HepG2 (cell line): ENCODE data around the gene SERINC5. TPM values are rescaled to one million over a fixed set of nuclear protein-coding genes. Genes with fewer than 3 reads are reported as not detected.

Source experiments
- ATAC-seq: fragments of 200-7000 bp; cut with Tn5 transposase; 3 replicates; pipeline ENCODE4 v1.9.1; 2020; ENCODE audit warnings: mild to moderate bottlenecking, moderate library complexity
- BruUV-seq: library from RNA; stranded (reverse); fragments of 400-500 nt; replicated peaks from 2 replicates; lab custom pipeline; 2021; lab: Mats Ljungman, UMichigan
- CTCF ChIA-PET: fragments of 300-600 bp; formaldehyde crosslinking; extraction: SDS; loops from one replicate; lab custom pipeline; 2021; ENCODE audit warnings: low total read pairs, inconsistent platforms, low intra/inter-chr PET ratio; lab: Yijun Ruan, JAX
- POLR2A ChIA-PET: fragments of 350-600 bp; sonication (Branson Sonifier 250); formaldehyde crosslinking; loops from one replicate; lab custom pipeline; 2020; ENCODE audit warnings: antibody characterized with exemption, inconsistent platforms; lab: Yijun Ruan, JAX
- DNase-seq: peaks from one replicate; pipeline ENCODE4 v3.0.0-alpha.2; 2015; ENCODE audit warnings: low spot score
- FAIRE-seq: peaks from 3 replicates; lab custom pipeline; 2011; peaks lifted over from hg19 to GRCh38; lab: Jason Lieb, UNC
- H2AFZ ChIP-seq: one replicate; pipeline ENCODE4 v1.6.1; 2011; ENCODE audit warnings: low read length, inconsistent platforms
- H3K27ac ChIP-seq: fragments of 300-600 bp; 3 replicates; pipeline ENCODE4 v1.8.0; 2011; ENCODE audit warnings: mixed run types, mild to moderate bottlenecking, mixed read lengths, low read length, inconsistent platforms; ENCODE audit not compliant: insufficient read depth; ENCODE audit errors: extremely low read length
- H3K27me3 ChIP-seq, 2 experiments: fragments of 200-600 bp in 1 of 2; 2 replicates in 1 of 2; 3 replicates in 1 of 2; pipeline versions ENCODE4 v1.6.0 to v1.8.0; 2011; ENCODE audit warnings: low read length in 2 of 2, mild to moderate bottlenecking in 2 of 2, moderate library complexity in 2 of 2, inconsistent platforms in 1 of 2; ENCODE audit not compliant: insufficient read depth in 2 of 2, control insufficient read depth in 1 of 2
- H3K36me3 ChIP-seq, 2 experiments: fragments of 200-600 bp in 1 of 2; replicated peaks in 1 of 2; 2 replicates in 1 of 2; 3 replicates in 1 of 2; pipeline versions ENCODE4 v1.5.1 to v1.8.0; 2011; ENCODE audit warnings: low read length in 2 of 2, inconsistent platforms in 1 of 2; ENCODE audit not compliant: insufficient read depth in 2 of 2, control insufficient read depth in 1 of 2
- H3K4me1 ChIP-seq: 2 replicates; pipeline ENCODE4 v1.5.1; 2012; ENCODE audit warnings: low read length, inconsistent platforms; ENCODE audit not compliant: insufficient read depth
- H3K4me2 ChIP-seq: 2 replicates; pipeline ENCODE4 v1.6.0; 2011; ENCODE audit warnings: low read depth, low read length, inconsistent platforms
- H3K4me3 ChIP-seq, 3 experiments: fragments of 200-600 bp in 1 of 3; sonication (generic), shearing (Covaris generic) in 1 of 3; replicated peaks in 1 of 3; 2 replicates each; pipeline ENCODE4 v1.5.1; 2011 to 2016; ENCODE audit warnings: low read length in 3 of 3, inconsistent platforms in 2 of 3, low read depth in 2 of 3, mild to moderate bottlenecking in 2 of 3, control low read depth in 1 of 3, mixed read lengths in 1 of 3; ENCODE audit not compliant: insufficient read depth in 1 of 3
- H3K79me2 ChIP-seq: one replicate; pipeline ENCODE4 v1.6.1; 2011; ENCODE audit warnings: low read length, inconsistent platforms; ENCODE audit not compliant: insufficient read depth
- H3K9ac ChIP-seq: 2 replicates; pipeline ENCODE4 v1.6.0; 2011; ENCODE audit warnings: mild to moderate bottlenecking, low read depth, low read length, inconsistent platforms; ENCODE audit not compliant: insufficient read depth
- H3K9me3 ChIP-seq: 2 replicates; pipeline ENCODE4 v1.5.1; 2012; ENCODE audit warnings: mild to moderate bottlenecking, low read length
- H4K20me1 ChIP-seq: 2 replicates; pipeline ENCODE4 v1.6.0; 2011; ENCODE audit warnings: inconsistent platforms, mild to moderate bottlenecking, low read length, moderate library complexity; ENCODE audit not compliant: insufficient read depth
- BORCS8-MEF2B ChIP-seq: sonication (generic); formaldehyde crosslinking; IDR thresholded peaks from 2 replicates; pipeline ENCODE4 v1.8.0; 2022; ENCODE audit warnings: mild to moderate bottlenecking, missing genetic modification reagents
- EEA1 ChIP-seq: sonication (generic); formaldehyde crosslinking; IDR thresholded peaks from 2 replicates; pipeline ENCODE4 v1.5.1; 2020; ENCODE audit warnings: mild to moderate bottlenecking, missing genetic modification reagents, borderline replicate concordance
- ELF4 ChIP-seq: sonication (generic); formaldehyde crosslinking; IDR thresholded peaks from 2 replicates; pipeline ENCODE4 v1.5.0; 2020; ENCODE audit warnings: missing genetic modification reagents, mild to moderate bottlenecking, moderate library complexity, borderline replicate concordance
- GABPB1 ChIP-seq: IDR thresholded peaks from 2 replicates; pipeline ENCODE4 v1.6.1; 2016; ENCODE audit warnings: mild to moderate bottlenecking, missing genetic modification reagents, moderate library complexity, missing compliant biosample characterization
- KDM6A ChIP-seq: IDR thresholded peaks from 2 replicates; pipeline ENCODE4 v1.6.1; 2016; ENCODE audit warnings: low read depth
- MEIS1 ChIP-seq: sonication (generic); formaldehyde crosslinking; IDR thresholded peaks from 2 replicates; pipeline ENCODE4 v1.9.0; 2021; ENCODE audit warnings: mild to moderate bottlenecking, missing genetic modification reagents, moderate library complexity, borderline replicate concordance
- NR1H2 ChIP-seq: sonication (generic); formaldehyde crosslinking; IDR thresholded peaks from 2 replicates; pipeline ENCODE4 v1.8.1; 2022; ENCODE audit warnings: low read depth, missing genetic modification reagents, borderline replicate concordance
- RARA ChIP-seq: IDR thresholded peaks from 2 replicates; pipeline ENCODE4 v1.6.1; 2016; ENCODE audit warnings: missing genetic modification reagents, missing compliant biosample characterization
- SP140L ChIP-seq: sonication (generic); formaldehyde crosslinking; IDR thresholded peaks from 2 replicates; pipeline ENCODE4 v1.4.0; 2020; ENCODE audit warnings: missing genetic modification reagents, borderline replicate concordance
- SP2 ChIP-seq: sonication (generic); formaldehyde crosslinking; IDR thresholded peaks from 2 replicates; pipeline ENCODE4 v1.5.1; 2020; ENCODE audit warnings: mild to moderate bottlenecking, missing genetic modification reagents
- ZNF703 ChIP-seq: sonication (generic); formaldehyde crosslinking; IDR thresholded peaks from 2 replicates; pipeline ENCODE4 v1.5.1; 2020; ENCODE audit warnings: missing genetic modification reagents, mild to moderate bottlenecking, moderate library complexity, borderline replicate concordance
- ZNF792 ChIP-seq: IDR thresholded peaks from 2 replicates; pipeline ENCODE4 v1.6.1; 2016
- WGBS: methylation state at CpG from one replicate; pipeline ENCODE4 v1.1.6; 2017; ENCODE audit warnings: low lambda C conversion rate; 5-methylcytosine and 5-hydroxymethylcytosine counted together
- in situ Hi-C: cut with HindIII; loops from 2 replicates; pipeline ENCODE4 v1.10.0; 2017; ENCODE audit warnings: low pct_unique_long_range_greater_than_20kb; ENCODE audit not compliant: extremely low pct_ligation_motif_present
- intact Hi-C: fragments of 100-400 bp; cut with micrococcal nuclease; formaldehyde crosslinking; loops from one replicate; pipeline ENCODE4 v1.10.0; 2022; ENCODE audit not compliant: unreplicated experiment
- polyA plus RNA-seq, 8 experiments: library from polyadenylated mRNA; depleted of rRNA in 3 of 8; stranded (reverse) in 7 of 8; unstranded in 1 of 8; fragments of >200 nt; fragmentation: Illumina TruSeq in 4 of 8; extraction: Trizol in 4 of 8; gene quantifications; 2 replicates each; pipeline versions ENCODE4 v1.2.1 to v1.2.3, GENCODE V29; 2011 to 2016; ENCODE audit warnings: low read depth in 4 of 8, missing spikeins in 1 of 8, mixed read lengths in 1 of 8; ENCODE audit not compliant: insufficient read depth in 1 of 8
- total RNA-seq, 5 experiments: library from RNA; depleted of rRNA; stranded (reverse); fragments of >200 nt; fragmentation: Illumina TruSeq; extraction: Trizol; gene quantifications; 2 replicates each; pipeline ENCODE4 v1.2.3, GENCODE V29; 2016; ENCODE audit warnings: low read depth in 1 of 5
- TF ChIP-seq, protein P1 (sequence below): sonication (generic); formaldehyde crosslinking; IDR thresholded peaks from 2 replicates; pipeline ENCODE4 v1.5.1; 2020; ENCODE audit warnings: mild to moderate bottlenecking, missing genetic modification reagents, moderate library complexity

Gene SERINC5
- total and polyA plus RNA-seq, 2 of the 13 experiments (the other 11 are each of a cell fraction or from before 2014, with no cell fraction given) = 17.3 to 22.8 TPM

DNA sequence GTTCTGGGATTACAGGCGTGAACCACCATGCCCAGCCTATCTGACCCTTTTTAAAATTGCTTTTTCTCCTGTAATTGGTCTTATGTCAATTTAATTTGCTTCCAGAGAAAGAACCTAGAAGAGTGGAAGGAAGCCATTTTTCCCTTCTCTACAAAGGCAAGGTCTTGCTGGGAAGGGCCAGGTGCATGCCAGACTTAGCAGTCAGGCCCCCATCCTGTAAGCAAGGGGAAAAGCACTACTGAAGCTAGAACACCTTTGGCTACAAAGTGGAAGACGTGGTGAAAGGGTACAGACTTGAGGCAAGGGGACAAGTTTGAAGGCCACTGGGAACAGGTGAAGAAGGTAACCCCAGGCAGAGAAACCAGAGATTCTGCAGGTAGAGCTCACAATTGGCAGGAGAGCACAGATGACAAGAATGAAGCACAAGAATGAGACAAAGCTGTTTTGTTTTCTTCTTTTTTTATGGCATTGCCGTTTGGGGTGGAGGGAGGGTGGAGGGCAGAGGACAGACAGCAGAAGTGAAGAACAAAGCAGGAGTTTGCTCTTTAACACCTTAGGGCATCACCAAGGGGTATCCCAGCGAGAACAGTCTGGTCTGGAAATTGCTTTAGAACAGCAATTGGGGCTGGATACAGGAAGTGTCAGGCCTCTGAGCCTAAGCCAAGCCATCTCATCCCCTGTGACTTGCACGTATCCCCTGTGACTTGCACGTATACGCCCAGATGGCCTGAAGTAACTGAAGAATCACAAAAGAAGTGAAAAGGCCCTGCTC is 72.9 kb downstream of the SERINC5 start:
- Histone ChIP-seq H3K36me3 (no peaks in the 10 kb centered on the region), H3K27ac (peak overlapping the region; percentile 83), H4K20me1 (no peaks in the 10 kb centered on the region), H3K4me2 (0 out of 2 replicates have a peak overlapping the region, but pooled peaks have one; percentile 9), H3K79me2 (peaks cover 37% of the 10 kb centered on the region), H2AFZ (no peak overlapping the region), H3K27me3 (no peaks in the 10 kb centered on the region), H3K9ac (peak overlapping the region; percentile 11; the same call in 1 of the 2 replicates), H3K4me3 (no peak overlapping the region), H3K9me3 (no peaks in the 10 kb centered on the region), H3K4me1 (peaks cover 74% of the 10 kb centered on the region)
- WGBS = 81% methylated on average over 6 of the region's 7 CpGs
- BruUV-seq = no TSS peak
- ChIA-PET CTCF (no interaction called here), POLR2A (interaction anchor here (0.6 to 4.5 kb wide), 6 partner anchors 22 to 191 kb away, joined by 3 to 26 read pairs (median 6); partner anchors contain the start of gene SERINC5)
- in situ Hi-C loops = no loop called here
- DNase-seq (no peak), ATAC-seq (no peak), FAIRE-seq (no peak)
- intact Hi-C loops = loop anchor here (5.0 kb wide), 1 partner anchor 91 kb away; no protein-coding TSS in a partner anchor
- no peak for TF ChIP-seq GABPB1 (CRISPR knock-in tag)
- TF ChIP-seq SP2 (CRISPR knock-in tag) = no peak
- no peak for TF ChIP-seq NR1H2 (CRISPR knock-in tag)
- no peak for TF ChIP-seq ZNF792 (CRISPR knock-in tag)
- no peak for TF ChIP-seq BORCS8-MEF2B
- no peak for TF ChIP-seq KDM6A (CRISPR knock-in tag)
- TF ChIP-seq, protein P1, sequence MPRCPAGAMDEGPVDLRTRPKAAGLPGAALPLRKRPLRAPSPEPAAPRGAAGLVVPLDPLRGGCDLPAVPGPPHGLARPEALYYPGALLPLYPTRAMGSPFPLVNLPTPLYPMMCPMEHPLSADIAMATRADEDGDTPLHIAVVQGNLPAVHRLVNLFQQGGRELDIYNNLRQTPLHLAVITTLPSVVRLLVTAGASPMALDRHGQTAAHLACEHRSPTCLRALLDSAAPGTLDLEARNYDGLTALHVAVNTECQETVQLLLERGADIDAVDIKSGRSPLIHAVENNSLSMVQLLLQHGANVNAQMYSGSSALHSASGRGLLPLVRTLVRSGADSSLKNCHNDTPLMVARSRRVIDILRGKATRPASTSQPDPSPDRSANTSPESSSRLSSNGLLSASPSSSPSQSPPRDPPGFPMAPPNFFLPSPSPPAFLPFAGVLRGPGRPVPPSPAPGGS (CRISPR knock-in tag) = no peak
- no peak for TF ChIP-seq EEA1
- no peak for TF ChIP-seq SP140L (CRISPR knock-in tag)
- no peak for TF ChIP-seq RARA (CRISPR knock-in tag)
- TF ChIP-seq MEIS1 (CRISPR knock-in tag) = no peak
- no peak for TF ChIP-seq ZNF703
- TF ChIP-seq ELF4 (CRISPR knock-in tag) = no peak
- TF ChIP-seq, all 625 proteins: peak for 0
